HG02970 (cell line): ENCODE data around the gene CAP2.
"Not testable (repeated sequence)": the region's sequence is repeated elsewhere in the genome, so short reads cannot be mapped to it uniquely, and the experiment has no call there.

Experiments
- ATAC-seq: cut with Tn5 transposase; IDR thresholded peaks from one replicate; pipeline ENCODE4 v1.9.1; 2021; ENCODE audit warnings: mild to moderate bottlenecking, moderate library complexity, moderate number of reproducible peaks; ENCODE audit not compliant: unreplicated experiment, low FRiP score

Gene CAP2

GRCh38 chr6:17562636-17563035 lies 169.2 kb downstream of the CAP2 start:
- no peak for ATAC-seq

GRCh38 chr6:17565399-17565798 lies 172.0 kb downstream of the CAP2 start:
- no peak for ATAC-seq

- no peak for ATAC-seq
Observed at GRCh38 chr6:17574866-17575560, 181.6 kb downstream of the CAP2 start.

- no peak for ATAC-seq
Observed at GRCh38 chr6:17577059-17577458, 183.7 kb downstream of the CAP2 start.

- ATAC-seq = no peak
Observed at GRCh38 chr6:17580518-17581048, 187.2 kb downstream of the CAP2 start.

GRCh38 chr6:17581282-17581681 lies 187.9 kb downstream of the CAP2 start:
- ATAC-seq = not testable (repeated sequence)

- no peak for ATAC-seq
Observed at GRCh38 chr6:17583811-17584210, 190.4 kb downstream of the CAP2 start.

- no peak for ATAC-seq
Observed at GRCh38 chr6:17584241-17584803, 190.9 kb downstream of the CAP2 start.

GRCh38 chr6:17585766-17586490 lies 192.5 kb downstream of the CAP2 start:
- ATAC-seq = no peak

GRCh38 chr6:17586623-17587022 lies 193.2 kb downstream of the CAP2 start:
- ATAC-seq = not testable (repeated sequence)

- no peak for ATAC-seq
Observed at GRCh38 chr6:17588011-17588410, 194.6 kb downstream of the CAP2 start.

GRCh38 chr6:17589406-17590096 lies 196.2 kb downstream of the CAP2 start:
- no peak for ATAC-seq

GRCh38 chr6:17591287-17591686 lies 197.9 kb downstream of the CAP2 start:
- ATAC-seq = no peak

GRCh38 chr6:17593246-17593645 lies 199.9 kb downstream of the CAP2 start:
- no peak for ATAC-seq

GRCh38 chr6:17596085-17596484 lies 202.7 kb downstream of the CAP2 start:
- ATAC-seq = no peak

- ATAC-seq = peak; percentile 80
Observed at GRCh38 chr6:17599877-17600526, 206.6 kb downstream of the CAP2 start, which contains the start of gene FAM8A1. Gene FAM8A1, plus strand, starts transcription at chr6:17600302. Its CDS starts 108 bp downstream, at chr6:17600410.

- peak; percentile 44 for ATAC-seq
Observed at GRCh38 chr6:17600527-17601385, 207.4 kb downstream of the CAP2 start.

- ATAC-seq = no peak
Observed at GRCh38 chr6:17601386-17601703, 207.9 kb downstream of the CAP2 start.

GRCh38 chr6:17602888-17603287 lies 209.5 kb downstream of the CAP2 start:
- no peak for ATAC-seq
